DND-41 (cell line): ENCODE data around the gene MCHR1.
"Not testable (repeated sequence)": the region's sequence is repeated elsewhere in the genome, so short reads cannot be mapped to it uniquely, and the experiment has no call there.

Source experiments
- ATAC-seq: fragments of 200-7000 bp; cut with Tn5 transposase; 3 replicates; pipeline ENCODE4 v1.9.1; 2021; ENCODE audit warnings: low read depth; ENCODE audit not compliant: insufficient read depth
- DNase-seq: peaks from one replicate; pipeline ENCODE4 v3.0.0-alpha.2; 2020
- H2AFZ ChIP-seq: 2 replicates; pipeline ENCODE4 v1.6.0; 2012; ENCODE audit warnings: low read depth, low read length
- H3K27ac ChIP-seq: 2 replicates; pipeline ENCODE4 v1.5.1; 2012; ENCODE audit warnings: low read length, inconsistent platforms
- H3K27me3 ChIP-seq: fragments of 200-600 bp; sonication (generic); 2 replicates; pipeline ENCODE4 v1.6.0; 2012; ENCODE audit warnings: low read length, mild to moderate bottlenecking, inconsistent platforms; ENCODE audit not compliant: insufficient read depth, poor library complexity
- H3K36me3 ChIP-seq: 2 replicates; pipeline ENCODE4 v1.5.1; 2012; ENCODE audit warnings: low read length, inconsistent platforms; ENCODE audit not compliant: insufficient read depth
- H3K4me1 ChIP-seq: 2 replicates; pipeline ENCODE4 v1.5.1; 2012; ENCODE audit warnings: mild to moderate bottlenecking, low read length; ENCODE audit not compliant: insufficient read depth
- H3K4me2 ChIP-seq: 2 replicates; pipeline ENCODE4 v1.6.0; 2012; ENCODE audit warnings: mild to moderate bottlenecking, moderate library complexity, low read length, inconsistent platforms; ENCODE audit not compliant: insufficient read depth
- H3K4me3 ChIP-seq, 2 experiments: fragments of 200-600 bp in 1 of 2; shearing (Covaris generic) in 1 of 2; 2 replicates each; pipeline ENCODE4 v1.5.1; 2012 to 2016; ENCODE audit warnings: inconsistent platforms in 2 of 2, low read length in 2 of 2, mild to moderate bottlenecking in 2 of 2, low read depth in 1 of 2, moderate library complexity in 1 of 2
- H3K79me2 ChIP-seq: 2 replicates; pipeline ENCODE4 v1.6.0; 2012; ENCODE audit warnings: low read length, inconsistent platforms; ENCODE audit not compliant: insufficient read depth
- H3K9ac ChIP-seq: 2 replicates; pipeline ENCODE4 v1.6.0; 2012; ENCODE audit warnings: low read depth, mild to moderate bottlenecking, inconsistent platforms, low read length, moderate library complexity
- H3K9me3 ChIP-seq: 2 replicates; pipeline ENCODE4 v1.5.1; 2012; ENCODE audit warnings: low read length, moderate library complexity, mild to moderate bottlenecking, inconsistent platforms; ENCODE audit not compliant: insufficient read depth, severe bottlenecking
- H4K20me1 ChIP-seq: 2 replicates; pipeline ENCODE4 v1.6.0; 2012; ENCODE audit warnings: low read length; ENCODE audit not compliant: insufficient read depth
- CTCF ChIP-seq: IDR thresholded peaks from 2 replicates; pipeline ENCODE4 v1.5.1; 2012; ENCODE audit warnings: borderline replicate concordance, low read length, moderate library complexity, mild to moderate bottlenecking; ENCODE audit not compliant: poor library complexity, severe bottlenecking; ENCODE audit errors: extremely low read depth
- EZH2 ChIP-seq: IDR thresholded peaks from 3 replicates; pipeline ENCODE4 v1.6.1; 2012; ENCODE audit warnings: borderline replicate concordance, low read depth, mild to moderate bottlenecking, moderate library complexity, low read length, inconsistent platforms; ENCODE audit not compliant: severe bottlenecking

MCHR1 gene

GRCh38 chr22:40716116-40716515 is 36.8 kb downstream of the MCHR1 start:
- Histone ChIP-seq H3K9me3 (no peaks in the 10 kb centered on the region), H3K9ac (no peak overlapping the region), H3K4me3 (no peak overlapping the region), H3K4me1 (peaks cover 16% of the 10 kb centered on the region), H3K36me3 (no peaks in the 10 kb centered on the region), H2AFZ (no peak overlapping the region), H4K20me1 (no peaks in the 10 kb centered on the region), H3K27ac (no peak overlapping the region), H3K4me2 (no peak overlapping the region), H3K79me2 (no peaks in the 10 kb centered on the region), H3K27me3 (no peaks in the 10 kb centered on the region)
- no peak for ATAC-seq
- TF ChIP-seq CTCF (no peak), EZH2 (no peak)
- DNase-seq: no peak

- H3K9me3 ChIP-seq: not testable (repeated sequence)
These were observed 38.4 kb downstream of the MCHR1 start for GRCh38 chr22:40717657-40718056.

GRCh38 chr22:40718250-40719204 is 39.2 kb downstream of the MCHR1 start:
- ATAC-seq: no peak
- H3K79me2 ChIP-seq: no peaks in the 10 kb centered on the region
- no peak for TF ChIP-seq CTCF
- no peak for TF ChIP-seq EZH2

More at GRCh38 chr22:40717657-40718056, 38.4 kb downstream of the MCHR1 start:
- H3K27ac ChIP-seq, H3K79me2 ChIP-seq, H3K9ac ChIP-seq, H4K20me1 ChIP-seq, H3K4me2 ChIP-seq, H3K4me3 ChIP-seq, DNase-seq, H3K27me3 ChIP-seq, ATAC-seq, H3K36me3 ChIP-seq, H2AFZ ChIP-seq: not testable (repeated sequence)
- H3K4me1 ChIP-seq: peaks cover 17% of the 10 kb centered on the region

GRCh38 chr22:40719599-40719998 is 40.3 kb downstream of the MCHR1 start:
- H3K79me2 ChIP-seq: no peaks in the 10 kb centered on the region
- no peaks in the 10 kb centered on the region for H3K27me3 ChIP-seq
- peaks cover 17% of the 10 kb centered on the region for H3K4me1 ChIP-seq
- H2AFZ ChIP-seq: peak overlapping the region; percentile 31; the same call in 1 of the 2 replicates
- ATAC-seq (no peak), DNase-seq (no peak)
- no peak overlapping the region for H3K27ac ChIP-seq
- H3K4me2 ChIP-seq: no peak overlapping the region
- no peak for TF ChIP-seq EZH2
- no peaks in the 10 kb centered on the region for H4K20me1 ChIP-seq
- H3K4me3 ChIP-seq: no peak overlapping the region
- H3K9me3 ChIP-seq: no peaks in the 10 kb centered on the region
- H3K36me3 ChIP-seq: no peaks in the 10 kb centered on the region
- H3K9ac ChIP-seq: no peak overlapping the region

More at GRCh38 chr22:40718250-40719204, 39.2 kb downstream of the MCHR1 start:
- Histone ChIP-seq H3K4me3 (no peak overlapping the region), H3K9ac (no peak overlapping the region), H3K36me3 (no peaks in the 10 kb centered on the region), H3K9me3 (no peaks in the 10 kb centered on the region), H3K27ac (no peak overlapping the region), H4K20me1 (no peaks in the 10 kb centered on the region), H3K27me3 (no peaks in the 10 kb centered on the region), H3K4me2 (no peak overlapping the region), H2AFZ (no peak overlapping the region), H3K4me1 (peaks cover 17% of the 10 kb centered on the region)
- no peak for DNase-seq

GRCh38 chr22:40720156-40720537 is 40.9 kb downstream of the MCHR1 start:
- H3K4me1 ChIP-seq: peaks cover 17% of the 10 kb centered on the region
- H3K4me2 ChIP-seq, H3K9ac ChIP-seq, H3K27me3 ChIP-seq, H4K20me1 ChIP-seq, H3K4me3 ChIP-seq, H3K9me3 ChIP-seq, H3K36me3 ChIP-seq, H3K27ac ChIP-seq, DNase-seq, ATAC-seq, H3K79me2 ChIP-seq: not testable (repeated sequence)
- H2AFZ ChIP-seq: peak overlapping the region; percentile 5; the same call in 1 of the 2 replicates
